Activated naive CD4-positive, alpha-beta T cell treated with Interleukin-2 at 50 U/mL for 16 hours (primary cell): ENCODE data around the gene ACAA1.
"Not testable (repeated sequence)": the region's sequence is repeated elsewhere in the genome, so short reads cannot be mapped to it uniquely, and the experiment has no call there.

ENCODE experiments used
- DNase-seq: peaks from one replicate; pipeline ENCODE4 v3.0.0-alpha.2; 2020

The ACAA1 gene

GRCh38 chr3:38136777-38137614, at the start of gene ACAA1:
ACAA1 (minus strand) TSS chr3:38137127; CDS start chr3:38137035, 92 bp downstream.
- DNase-seq, result peak; percentile 98

GRCh38 chr3:38177181-38177580, 40.3 kb upstream of the ACAA1 start:
- no peak for DNase-seq

DNA sequence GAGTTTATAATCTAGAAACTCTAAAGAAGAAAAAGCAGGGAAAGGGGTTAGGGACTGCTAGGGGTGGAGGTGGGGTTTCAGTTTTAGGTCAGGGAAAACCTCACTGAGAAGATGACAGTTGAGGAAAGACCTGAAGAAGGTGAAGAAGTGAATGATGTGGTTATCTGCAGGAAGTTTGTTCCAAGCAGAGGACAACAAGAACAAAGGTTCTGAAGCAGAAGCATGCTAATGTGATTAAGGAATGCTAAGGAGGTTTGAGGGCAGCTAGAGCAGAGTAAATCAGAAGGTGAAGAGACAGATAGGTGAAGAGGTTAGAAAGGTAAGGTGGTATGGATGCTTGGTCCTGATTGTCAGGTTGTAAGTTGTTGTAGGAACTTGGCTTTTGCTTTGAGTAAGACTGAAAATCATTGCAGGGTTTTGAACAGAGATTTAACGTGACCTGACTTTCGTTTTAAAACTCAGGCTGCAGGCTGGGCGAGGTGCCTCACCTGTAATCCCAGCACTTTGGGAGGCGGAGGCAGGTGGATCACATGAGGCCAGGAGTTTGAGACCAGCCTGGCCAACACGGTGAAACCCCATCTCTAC, 37.0 kb upstream of the ACAA1 start:
- DNase-seq, result no peak

DNA sequence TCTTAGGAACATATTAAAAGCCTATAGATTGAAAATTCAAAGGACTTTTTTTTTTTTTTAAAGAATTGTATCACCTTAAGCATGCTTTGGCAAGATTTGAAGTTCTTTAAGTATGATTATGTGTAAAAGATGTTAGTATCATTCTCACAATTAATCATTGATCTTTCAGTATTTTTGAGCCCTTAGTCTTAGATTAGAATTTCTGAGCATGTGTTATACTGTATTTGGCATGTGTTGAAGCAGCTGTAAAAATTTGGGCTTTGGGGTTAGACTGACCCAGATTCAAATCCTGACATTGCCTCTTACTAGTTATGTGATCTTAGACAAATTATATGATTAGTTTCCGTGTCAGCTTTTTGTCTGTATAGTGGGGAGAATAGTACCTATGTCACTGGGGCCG, 34.7 kb upstream of the ACAA1 start:
- DNase-seq, result no peak

GRCh38 chr3:38170722-38171121, 33.8 kb upstream of the ACAA1 start:
- DNase-seq, result no peak

GRCh38 chr3:38169027-38169317, 32.0 kb upstream of the ACAA1 start:
- no peak for DNase-seq

GRCh38 chr3:38168151-38169026, 31.5 kb upstream of the ACAA1 start:
- DNase-seq, result no peak

- DNase-seq, result no peak
Observed at GRCh38 chr3:38167591-38167990, 30.7 kb upstream of the ACAA1 start.

GRCh38 chr3:38165722-38166387, 28.9 kb upstream of the ACAA1 start:
- DNase-seq, result no peak

GRCh38 chr3:38164952-38165721, 28.2 kb upstream of the ACAA1 start, which contains the start of gene OXSR1:
OXSR1 (plus strand) TSS chr3:38165537; CDS start chr3:38165877, 340 bp downstream.
- DNase-seq, result peak; percentile 96

DNA sequence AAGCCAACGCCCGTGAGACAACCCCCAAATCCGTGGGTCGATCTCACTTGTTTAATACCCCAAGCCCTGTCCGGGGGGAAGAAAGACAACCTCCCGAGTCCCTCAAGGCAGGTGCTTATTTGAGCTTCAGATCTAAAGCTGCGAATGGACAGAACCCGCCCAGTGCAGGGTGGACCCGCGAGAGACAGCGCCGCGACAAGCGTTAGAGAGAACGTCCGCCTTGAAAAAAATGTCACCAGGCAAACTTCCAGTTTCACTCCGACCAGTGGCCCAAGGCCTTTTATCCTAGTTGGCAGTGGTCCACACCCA, 27.7 kb upstream of the ACAA1 start:
- no peak for DNase-seq

DNA sequence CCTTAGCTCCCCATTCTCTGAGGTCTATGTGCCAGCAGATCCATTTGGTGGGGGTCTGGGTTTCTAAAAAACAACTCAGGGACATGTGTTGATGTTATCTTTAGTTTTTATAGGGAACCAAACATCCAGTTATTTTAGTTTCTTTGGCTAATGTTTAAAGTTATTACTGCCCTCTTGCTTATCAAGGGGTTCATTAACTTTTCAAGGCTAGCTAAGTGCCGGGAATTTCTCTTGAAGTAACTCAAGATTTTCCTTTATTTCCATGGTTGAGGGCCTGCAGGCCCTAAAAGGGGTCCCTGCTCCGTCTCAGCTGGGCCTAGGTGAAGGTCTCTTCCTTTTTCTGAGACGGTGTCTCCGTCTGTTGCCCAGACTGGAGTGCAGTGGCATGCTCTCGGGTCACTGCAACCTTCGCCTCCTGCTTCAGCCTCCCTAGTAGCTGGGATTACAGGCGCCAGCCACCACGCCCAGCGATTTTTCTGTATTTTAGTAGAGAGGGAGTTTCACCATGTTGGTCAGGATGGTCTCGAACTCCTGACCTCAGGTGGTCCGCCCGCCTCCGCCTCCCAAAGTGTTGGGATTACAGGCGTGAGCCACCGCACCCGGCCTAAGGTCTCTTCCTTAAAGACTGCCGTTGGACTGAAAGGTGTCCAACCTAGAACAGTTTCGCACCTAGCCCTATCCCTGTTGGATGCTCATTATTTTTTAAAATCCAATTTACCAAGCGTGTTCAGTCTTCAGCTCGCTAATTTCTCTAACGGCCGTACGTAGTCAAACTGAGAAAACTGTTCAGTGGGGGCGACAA, 27.1 kb upstream of the ACAA1 start:
- no peak for DNase-seq

DNA sequence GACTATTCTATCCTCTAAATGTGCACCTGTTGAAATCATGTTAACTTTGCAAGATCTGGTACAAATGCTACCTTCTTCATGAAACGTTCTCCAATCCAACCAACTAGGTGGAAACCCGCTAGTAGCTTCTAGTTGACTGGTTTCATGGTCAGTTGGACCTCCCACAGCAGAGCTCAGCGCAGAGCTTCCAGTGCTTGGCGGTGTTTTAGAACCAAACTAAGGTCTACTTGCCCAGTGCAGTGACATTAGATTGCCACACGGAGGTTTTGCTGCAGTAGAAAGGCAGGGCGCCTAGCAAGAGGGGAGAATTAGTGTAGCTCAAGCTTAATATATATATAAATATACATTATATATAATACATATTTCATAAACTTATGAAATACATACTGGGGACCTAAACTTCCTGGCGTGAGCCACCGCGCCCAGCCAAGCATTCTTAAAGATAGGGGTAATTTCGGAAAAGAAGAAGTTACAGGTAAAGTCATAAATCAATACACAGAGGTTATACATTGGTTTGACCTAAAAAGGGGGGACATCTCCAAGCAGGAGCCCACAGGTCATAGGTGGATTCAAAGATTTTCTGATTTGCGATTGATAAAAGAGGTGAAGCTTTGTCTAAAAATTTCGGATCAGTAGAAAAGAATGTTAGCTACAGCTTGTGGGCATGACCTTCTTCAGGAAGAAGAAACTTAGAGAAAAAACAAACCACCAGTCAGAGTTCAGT, 26.4 kb upstream of the ACAA1 start:
- peak; percentile 11 for DNase-seq

GRCh38 chr3:38160704-38161103, 23.8 kb upstream of the ACAA1 start:
- not testable (repeated sequence) for DNase-seq

DNA sequence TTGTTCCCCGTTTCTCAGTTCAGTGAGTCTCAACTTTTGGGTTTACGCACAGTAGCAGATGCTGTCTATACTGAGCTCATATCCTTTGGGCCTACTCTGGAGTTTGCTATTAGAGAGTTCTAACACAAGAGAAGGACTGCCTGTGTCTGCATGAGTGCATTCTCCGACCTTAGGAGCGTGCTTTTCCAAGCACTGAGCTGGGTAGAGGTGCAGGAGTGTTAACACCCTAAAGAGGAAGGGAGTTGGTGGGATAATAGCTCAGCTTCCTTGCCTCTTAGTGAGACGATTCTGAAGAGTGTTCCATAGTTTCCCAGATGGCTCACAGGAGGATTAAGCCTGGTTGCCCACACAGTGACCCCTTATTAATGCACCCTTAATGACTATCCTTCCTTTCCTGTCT, 21.5 kb upstream of the ACAA1 start:
- DNase-seq, result no peak

GRCh38 chr3:38157595-38157994, 20.7 kb upstream of the ACAA1 start:
- no peak for DNase-seq

GRCh38 chr3:38157117-38157516, 20.2 kb upstream of the ACAA1 start:
- DNase-seq, result no peak

DNA sequence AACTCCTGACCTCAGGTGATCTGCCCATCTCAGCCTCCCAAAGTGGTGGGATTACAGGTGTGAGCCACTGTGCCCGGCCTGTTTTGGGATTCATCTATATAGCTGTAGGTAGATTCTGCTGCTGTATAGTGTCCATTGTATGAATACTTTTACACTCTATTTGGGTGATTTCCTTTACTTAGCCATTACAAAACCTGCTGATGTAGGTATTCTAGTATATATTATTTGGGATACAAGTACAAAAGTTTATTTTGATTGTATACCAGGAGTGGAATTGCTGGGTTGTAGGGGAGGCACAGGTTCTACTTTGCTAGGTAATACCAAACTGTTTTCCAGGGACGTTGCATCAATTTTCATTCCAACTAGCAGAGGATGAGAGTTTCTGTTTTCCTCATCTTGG, 18.9 kb upstream of the ACAA1 start:
- DNase-seq, result no peak

GRCh38 chr3:38154625-38155255, 17.8 kb upstream of the ACAA1 start:
- DNase-seq, result no peak

- no peak for DNase-seq
Observed at GRCh38 chr3:38154033-38154494, 17.1 kb upstream of the ACAA1 start.
